GM19025 (cell line): ENCODE measurements around the gene ATAD3C.
"Not testable (repeated sequence)": the region's sequence is repeated elsewhere in the genome, so short reads cannot be mapped to it uniquely, and the experiment has no call there.

ENCODE experiments used
- ATAC-seq: cut with Tn5 transposase; IDR thresholded peaks from one replicate; pipeline ENCODE4 v1.9.1; 2021; ENCODE audit warnings: mild to moderate bottlenecking, low read depth, moderate library complexity; ENCODE audit not compliant: unreplicated experiment

The ATAD3C gene

DNA sequence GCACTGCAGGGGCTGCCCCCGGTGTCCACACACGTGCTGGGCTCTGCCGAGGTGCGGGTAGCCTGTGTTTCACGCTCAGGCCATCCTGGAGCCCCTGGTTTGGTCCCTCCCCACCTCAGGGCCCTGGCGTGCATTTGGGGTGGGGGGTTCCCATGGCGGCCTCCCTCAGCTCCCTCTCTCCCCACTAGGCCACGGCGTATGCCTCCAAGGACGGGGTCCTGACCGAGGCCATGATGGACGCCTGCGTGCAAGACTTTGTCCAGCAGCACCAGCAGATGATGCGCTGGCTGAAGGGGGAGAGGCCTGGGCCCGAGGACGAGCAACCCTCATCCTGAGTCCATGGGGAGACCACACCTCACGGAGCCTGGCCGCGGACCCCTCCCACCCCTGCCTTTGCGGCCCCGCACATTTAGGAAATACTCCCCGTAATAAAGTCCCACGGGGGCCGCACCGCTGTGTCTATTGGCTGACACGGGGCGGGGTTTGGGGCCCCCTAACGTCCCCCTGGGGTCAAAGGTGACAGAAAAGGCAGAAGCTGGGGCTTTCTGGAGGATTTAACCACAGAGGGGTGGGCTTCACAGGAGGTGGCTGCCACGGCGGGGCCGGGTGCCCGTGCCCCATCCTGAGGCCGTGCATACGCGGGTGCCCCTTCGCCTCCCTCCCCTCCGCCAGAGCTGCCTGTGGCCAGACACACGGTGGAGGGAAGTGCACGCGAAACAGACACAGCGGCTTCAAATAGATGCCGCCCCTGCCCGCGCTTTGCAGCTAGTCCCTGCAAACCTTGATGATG is 18.9 kb downstream of the ATAD3C start:
- not testable (repeated sequence) for ATAC-seq

DNA sequence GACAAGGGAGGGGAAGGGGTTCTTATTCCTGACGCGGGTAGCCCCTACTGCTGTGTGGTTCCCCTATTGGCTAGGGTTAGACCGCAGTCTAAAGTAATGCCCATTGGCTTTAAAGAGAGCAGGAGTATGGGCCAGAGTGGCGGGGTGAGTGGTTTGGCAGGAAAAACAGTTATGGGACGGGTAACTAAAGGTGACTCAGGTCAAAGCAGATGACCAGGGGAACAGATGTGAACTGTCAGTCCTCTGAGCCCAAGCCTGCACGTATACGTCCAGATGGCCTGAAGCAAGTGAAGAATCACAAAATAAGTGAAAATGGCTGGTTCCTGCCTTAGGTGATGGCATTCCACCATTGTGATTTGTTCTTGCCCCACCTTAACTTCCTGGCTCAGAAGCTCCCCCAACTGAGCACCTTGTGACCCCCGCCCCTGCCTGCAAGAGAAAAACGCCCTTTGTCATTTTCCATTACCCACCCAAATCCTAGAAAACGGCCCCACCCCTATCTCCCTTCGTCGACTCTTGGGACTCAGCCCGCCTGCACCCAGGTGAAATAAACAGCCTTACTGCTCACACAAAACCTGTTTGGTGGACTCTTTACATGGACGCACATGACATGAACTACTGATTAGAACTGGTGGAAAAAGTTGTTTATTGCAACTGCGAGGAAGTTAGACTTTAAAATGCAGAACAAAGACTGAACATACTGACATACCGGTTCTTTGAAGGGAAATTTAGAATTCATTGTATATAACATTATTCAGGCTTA is 21.3 kb downstream of the ATAD3C start:
- ATAC-seq = no peak

DNA sequence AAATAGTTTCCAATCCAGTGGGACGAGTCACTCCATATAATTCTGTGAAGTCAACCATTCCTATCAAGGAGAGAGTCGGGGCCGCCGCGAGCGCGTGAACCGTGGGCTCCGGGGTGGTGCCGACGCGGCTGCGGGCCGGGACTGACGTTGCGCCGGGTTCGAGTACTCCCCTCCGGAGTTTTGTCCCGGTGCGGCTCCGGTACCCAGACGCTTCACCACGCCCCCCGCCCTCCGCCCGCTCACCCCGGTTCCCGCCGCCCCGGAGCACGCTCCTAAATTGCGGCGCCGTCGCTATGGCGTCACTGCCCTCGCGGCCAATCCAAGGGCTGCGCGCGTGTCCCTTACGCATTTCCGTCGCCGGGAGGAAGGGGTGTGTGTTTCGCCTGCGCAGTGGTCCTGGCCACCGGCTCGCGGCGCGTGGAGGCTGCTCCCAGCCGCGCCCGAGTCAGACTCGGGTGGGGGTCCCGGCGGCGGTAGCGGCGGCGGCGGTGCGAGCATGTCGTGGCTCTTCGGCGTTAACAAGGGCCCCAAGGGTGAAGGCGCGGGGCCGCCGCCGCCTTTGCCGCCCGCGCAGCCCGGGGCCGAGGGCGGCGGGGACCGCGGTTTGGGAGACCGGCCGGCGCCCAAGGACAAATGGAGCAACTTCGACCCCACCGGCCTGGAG is 22.0 kb downstream of the ATAD3C start, which contains the start of gene ATAD3B:
Gene ATAD3B, plus strand, starts transcription at position 377 of the 664 bp plus-strand sequence. Its CDS starts 120 bp downstream, at position 497.
- ATAC-seq = peak; percentile 94

DNA sequence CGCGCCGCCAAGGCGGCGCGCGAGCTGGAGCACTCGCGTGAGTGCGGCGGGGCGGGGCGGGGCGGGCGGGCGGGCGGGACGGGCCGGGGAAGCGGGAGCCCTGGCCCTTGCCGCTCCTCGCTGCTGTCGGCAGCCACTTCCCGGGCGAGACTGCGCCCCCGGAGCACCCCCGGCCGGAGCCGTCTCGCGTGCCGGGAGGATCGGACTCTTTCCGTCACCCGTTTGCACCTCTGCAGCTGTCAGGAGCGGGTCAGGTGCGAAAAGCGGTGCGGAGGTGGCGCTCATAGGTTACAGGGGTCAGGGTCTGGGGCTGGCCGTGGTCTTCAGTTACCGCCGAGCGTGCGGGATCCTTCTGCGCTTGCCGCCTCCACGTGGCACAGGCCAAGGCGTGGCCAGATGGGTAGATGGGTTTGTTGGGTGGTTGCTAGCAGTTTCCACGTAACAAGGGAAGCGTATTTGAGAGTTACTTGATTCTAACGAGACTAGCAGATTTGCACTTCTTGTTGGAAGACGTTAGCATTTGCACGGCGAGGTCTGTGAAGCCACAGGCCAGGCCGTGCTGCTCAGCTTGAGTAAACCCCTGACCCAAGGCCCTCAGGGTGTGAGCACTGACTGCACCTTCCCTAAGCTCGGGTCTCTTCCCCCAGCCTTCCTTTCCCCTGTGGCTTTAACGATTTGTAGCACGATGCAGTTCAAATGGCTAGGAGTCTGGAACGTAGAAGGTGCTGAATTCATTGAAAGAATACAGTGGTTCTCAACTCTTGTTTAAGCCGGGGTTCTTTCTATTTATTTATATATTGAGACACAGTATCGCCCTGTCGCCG is 22.8 kb downstream of the ATAD3C start:
- peak; percentile 16 for ATAC-seq

DNA sequence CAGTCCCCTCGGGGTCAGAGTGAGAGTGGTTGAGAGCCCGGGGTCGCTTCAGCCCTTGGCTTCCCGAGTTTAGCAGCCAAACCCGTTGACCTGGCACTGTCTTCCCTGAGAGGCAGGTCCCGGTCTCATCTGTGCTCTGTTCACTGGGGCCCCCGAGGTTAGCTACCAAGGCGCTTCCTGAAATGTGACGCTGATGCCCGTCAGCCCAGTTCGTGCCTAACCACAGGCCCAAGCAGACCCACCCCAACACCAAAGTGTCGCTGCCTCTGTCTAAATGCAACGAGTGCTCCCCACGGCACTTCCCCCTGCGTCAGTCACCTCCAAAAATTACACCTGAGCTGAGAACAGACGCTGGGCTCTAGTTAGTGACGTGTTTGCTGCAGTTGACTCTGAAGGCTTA is 26.5 kb downstream of the ATAD3C start:
- not testable (repeated sequence) for ATAC-seq

DNA sequence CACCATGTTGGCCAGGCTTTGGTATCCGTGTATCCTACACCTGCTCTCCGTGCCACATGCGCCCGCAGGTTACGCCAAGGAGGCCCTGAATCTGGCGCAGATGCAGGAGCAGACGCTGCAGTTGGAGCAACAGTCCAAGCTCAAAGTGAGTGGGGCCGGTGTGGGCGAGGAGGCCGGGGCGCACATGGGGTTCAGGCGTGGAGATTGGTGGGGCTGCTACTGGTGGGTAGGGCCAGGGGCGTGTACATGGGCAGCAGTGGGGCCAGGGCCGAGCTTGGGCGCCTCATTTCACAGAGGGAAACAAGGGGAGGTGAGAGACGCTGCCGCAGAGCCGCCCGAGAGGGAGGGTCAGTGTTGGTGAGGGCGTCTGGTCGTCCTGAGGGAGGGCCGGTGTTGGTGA is 27.7 kb downstream of the ATAD3C start:
- no peak for ATAC-seq

DNA sequence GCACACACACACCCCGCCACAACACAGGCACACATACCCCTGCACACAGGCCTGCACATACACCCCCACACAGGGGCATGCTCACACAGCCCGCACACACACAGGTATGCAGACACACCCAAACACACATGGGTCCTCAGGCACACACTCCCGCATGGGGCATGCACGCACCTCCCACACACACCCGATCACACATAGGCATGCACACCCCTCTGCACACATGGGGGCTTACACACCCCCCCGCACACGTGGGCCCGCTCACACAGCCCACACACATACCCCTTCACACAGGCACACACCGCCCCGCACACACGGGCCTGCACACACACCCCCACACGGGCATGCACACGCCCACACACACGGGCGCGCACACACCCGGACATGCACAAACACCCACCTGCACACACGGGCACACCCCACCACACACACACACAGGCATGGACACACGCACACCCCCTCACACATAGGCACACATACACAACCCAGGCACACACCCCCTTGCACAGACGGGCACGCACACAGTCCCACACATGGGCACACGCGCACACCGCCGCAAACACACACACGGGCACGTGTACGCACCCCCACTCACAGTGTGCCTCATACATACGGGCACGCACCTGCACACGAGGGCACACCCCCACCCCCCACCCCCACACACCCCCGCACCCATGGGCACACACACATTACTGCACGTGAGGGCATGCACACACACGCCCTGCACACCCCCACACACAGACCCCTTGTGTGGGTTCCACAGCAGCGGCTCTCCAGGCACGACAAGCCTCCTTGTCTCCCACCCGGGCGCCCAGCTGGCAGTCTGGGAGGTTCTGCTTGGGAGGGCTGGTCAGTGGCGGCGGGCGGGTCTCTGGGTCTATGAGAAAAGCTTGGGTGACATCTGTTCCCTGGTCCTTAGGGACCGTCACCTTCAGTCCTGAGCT is 30.3 kb downstream of the ATAD3C start:
- no peak for ATAC-seq

DNA sequence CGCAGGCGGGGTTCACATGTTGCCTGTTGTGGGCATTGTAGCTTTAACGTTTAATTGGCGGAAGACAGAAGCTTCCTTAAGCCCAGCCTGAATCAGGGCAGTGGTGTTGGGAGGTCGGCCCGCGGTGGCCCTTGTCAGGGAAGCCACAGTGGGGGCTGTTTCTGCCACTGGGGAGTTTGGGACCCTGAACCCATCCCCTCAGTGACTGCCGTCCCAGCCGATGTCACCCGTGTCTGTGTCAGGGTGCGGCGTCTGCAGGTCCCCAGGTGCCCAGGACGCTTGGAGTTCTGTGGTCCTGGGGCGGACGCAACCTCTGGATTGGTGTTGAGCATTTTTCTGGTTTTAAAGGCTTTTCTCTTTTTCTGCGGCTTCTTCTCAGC is 31.0 kb downstream of the ATAD3C start:
- ATAC-seq = not testable (repeated sequence)

DNA sequence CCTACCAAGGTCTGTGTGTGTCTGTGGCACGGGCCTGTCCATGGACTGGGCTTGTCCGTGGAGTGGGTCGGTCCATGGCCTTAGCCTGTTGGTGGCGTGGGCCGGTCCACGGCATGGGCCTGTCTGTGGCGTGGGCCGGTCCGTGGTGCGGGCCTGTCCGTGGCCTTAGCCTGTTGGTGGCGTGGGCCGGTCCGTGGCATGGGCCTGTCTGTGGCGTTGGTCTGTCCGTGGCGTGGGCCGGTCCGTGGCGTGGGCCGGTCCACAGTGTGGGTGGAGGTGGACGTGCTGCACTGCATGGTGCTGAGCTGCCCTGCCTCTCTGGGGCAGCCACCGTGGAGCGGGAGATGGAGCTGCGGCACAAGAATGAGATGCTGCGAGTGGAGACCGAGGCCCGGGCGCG is 32.3 kb downstream of the ATAD3C start:
- ATAC-seq = not testable (repeated sequence)

DNA sequence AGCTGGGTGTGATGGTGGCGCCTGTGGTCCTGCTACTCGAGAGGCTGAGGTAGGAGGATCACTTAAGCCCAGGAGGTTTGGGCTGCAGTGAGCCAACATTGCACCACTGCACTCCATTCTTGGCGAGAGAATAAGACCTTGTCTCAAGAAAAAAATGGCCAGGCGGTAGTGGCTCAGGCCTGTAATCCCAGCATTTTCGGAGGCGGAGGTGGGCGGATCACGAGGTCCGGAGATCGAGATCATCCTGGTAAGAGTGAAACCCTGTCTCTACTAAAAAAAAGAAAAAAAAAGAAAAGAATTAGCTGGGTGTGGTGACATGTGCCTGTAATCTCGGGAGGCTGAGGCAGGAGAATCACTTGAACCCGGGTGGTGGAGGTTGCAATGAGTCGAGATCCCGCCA is 33.4 kb downstream of the ATAD3C start:
- no peak for ATAC-seq

DNA sequence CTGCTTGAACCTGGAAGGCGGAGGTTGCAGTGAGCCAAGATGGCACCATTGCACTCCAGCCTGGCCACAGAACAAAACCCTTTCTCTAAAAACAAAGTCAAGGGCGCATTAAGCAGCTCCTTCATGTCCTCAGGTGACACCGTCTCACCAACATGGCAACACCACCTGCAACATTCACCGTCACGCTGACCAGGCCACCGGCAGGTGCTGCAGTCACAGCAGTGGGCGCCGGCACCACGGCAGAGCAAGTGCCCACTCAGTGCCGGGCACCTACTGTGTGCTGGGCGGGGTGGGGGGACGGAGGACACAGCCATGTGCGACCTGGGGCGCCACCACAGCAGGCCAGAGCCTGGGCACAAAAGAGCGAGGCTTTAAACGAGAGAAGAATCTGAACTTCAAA is 34.2 kb downstream of the ATAD3C start:
- no peak for ATAC-seq

DNA sequence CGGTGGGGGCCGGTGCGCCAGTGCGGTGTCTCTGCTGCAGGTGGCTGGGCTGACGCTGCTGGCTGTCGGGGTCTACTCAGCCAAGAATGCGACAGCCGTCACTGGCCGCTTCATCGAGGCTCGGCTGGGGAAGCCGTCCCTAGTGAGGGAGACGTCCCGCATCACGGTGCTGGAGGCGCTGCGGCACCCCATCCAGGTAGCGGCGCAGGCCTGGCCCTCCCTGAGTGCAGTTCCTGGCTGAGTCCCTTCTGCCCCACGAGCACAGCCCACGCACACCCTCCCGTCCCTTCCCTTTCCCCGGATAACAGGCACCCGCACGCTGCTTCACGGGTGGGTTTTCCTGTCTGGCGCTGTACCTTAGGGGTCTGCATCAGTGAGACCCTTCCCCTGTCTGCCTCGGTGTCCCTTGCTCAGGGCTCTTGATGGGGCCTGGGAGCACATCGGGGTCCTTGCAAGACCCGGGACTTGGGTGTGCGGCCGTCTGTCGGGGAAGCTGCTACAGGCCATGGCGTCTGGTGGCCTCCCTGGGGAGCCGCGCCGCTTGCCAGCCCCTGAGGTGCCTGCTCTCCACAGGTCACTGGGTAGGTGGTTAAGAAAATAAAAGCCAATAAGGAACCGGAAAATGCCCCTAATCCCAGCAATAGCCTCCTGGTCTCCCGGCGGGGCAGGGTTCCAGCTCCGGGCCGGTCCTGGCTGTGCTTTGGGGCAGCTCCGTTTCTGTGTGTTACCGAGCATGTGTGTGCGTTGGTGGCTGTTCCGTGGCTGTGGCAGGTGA is 35.7 kb downstream of the ATAD3C start:
- ATAC-seq = not testable (repeated sequence)

DNA sequence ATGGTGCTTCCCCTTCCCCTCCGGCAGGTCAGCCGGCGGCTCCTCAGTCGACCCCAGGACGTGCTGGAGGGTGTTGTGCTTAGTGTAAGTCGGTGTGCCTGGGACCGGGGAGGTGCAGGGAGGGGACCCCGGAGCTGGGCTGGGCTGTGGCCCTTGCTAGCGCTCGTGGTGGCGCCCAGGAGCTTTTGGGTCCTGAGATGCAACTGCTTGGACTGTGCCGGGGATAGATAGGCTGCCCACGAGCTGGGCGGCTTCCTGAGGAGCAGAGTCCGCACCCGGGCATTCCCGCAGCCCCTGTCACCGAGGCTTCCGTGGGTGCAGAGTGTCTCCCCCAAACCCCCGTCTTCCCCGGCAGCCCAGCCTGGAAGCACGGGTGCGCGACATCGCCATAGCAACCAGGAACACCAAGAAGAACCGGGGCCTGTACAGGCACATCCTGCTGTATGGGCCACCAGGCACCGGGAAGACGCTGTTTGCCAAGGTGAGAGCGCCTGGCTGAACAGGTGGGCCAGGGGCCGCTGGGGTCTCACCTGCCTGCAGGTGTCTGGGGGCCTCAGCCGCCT is 36.3 kb downstream of the ATAD3C start:
- not testable (repeated sequence) for ATAC-seq

DNA sequence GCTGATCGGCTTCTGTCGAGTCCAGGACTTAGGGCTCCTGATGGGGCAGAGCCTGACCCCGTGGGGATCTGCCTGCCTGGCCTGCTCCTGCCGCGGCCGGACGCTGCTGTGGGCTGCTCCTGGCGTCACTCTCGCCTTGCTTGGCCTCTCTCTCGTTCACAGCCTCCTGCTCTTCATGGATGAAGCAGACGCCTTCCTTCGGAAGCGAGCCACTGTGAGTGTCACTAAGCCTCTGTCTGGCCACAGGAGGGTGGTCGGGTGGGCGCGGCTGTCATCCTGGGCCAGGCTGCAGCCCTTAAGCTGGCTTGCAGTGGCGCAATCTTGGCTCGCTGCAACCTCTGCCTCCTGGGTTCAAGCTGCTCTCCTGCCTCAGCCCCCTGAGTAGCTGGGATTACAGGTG is 38.2 kb downstream of the ATAD3C start:
- ATAC-seq = no peak

DNA sequence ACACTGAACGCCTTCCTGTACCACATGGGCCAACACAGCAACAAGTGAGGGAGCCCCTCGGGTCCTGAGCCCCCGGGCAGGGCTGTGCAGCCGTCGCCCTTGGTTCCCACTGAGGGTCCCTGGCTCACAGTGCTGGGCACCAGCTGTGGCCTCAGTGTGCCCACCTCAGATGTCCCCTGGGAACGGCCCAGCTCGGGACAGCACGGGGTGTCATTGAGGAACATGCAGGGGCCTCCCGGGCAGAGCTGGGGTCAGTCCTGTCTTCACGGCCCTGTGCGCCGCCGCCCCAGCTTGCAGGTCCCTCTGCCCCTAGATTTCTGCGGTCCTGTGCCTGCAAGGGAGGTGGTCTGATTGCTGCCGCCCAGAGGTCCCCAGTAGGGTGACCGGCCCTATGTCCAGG is 39.7 kb downstream of the ATAD3C start:
- no peak for ATAC-seq

DNA sequence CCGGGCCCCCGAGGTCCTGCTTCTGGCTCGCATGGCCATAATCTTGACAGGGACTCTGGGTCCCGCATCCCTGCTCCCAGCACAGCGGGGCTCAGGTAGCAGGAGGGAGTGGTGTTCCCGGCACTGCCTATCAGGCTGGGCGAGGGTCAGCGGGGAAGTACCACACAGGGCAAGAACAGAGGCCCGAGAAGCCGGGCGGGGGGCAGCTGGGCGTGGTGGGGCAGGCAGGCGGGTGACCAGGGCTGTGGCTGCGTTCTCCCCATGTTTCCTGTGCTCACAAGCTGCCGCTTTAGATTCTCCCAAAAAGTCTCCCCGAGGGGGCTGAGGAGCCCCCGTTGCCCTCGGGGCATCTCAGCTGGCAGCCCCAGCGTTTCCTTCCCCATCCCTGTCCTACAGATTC is 40.4 kb downstream of the ATAD3C start:
- ATAC-seq = no peak

DNA sequence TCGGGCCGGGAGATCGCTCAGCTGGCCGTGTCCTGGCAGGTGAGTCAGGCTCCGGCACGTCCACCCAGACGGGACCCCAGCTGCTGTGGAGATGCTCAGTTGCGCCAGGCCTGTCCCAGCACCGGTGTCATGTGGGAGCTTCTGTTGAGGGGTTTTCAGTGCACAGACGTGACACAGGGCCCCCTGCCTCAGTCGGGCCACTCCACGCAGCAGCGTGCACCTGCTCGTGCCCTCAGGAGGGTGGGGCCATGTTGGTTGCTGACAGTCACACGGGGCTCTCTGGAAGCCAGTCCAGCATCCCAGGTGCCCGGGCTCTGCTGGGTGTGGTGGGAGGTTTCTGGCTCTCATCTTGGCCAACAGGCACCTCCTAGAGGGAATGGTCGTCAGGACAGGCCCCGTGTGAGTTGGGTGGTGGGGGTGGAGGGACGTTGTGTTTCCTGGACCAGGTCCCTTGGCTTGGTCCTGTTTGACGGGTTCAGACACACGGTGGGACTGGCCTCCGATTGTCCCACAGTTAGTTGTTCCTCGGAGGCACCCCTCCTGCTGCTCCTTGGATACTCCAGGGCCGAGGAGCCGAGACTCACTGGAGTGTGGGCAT is 41.2 kb downstream of the ATAD3C start:
- ATAC-seq = no peak

DNA sequence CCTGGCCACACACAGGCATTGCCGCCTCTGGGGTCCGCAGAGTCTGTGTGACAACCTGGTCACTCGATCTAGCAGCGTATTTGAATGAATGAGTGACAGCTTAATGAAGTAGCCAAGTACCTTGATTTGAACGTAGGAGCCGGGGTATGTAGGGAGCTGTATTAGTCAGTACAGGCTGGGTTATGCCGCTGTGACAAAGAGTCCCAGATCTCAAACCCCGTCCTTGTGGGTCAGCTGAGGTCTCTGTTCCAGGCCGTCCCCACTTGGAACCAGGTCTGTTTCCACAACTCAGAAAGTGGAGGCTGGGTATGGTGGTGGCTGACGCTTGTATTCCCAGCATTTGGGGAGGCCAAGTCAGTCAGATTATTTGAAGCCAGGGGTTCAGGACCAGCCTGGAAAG is 42.1 kb downstream of the ATAD3C start:
- no peak for ATAC-seq
